HCT116 (cell line): ENCODE measurements around the gene CAT. TPM values are rescaled to one million over a fixed set of nuclear protein-coding genes. Genes with fewer than 3 reads are reported as not detected.

ENCODE experiments used
- ATAC-seq: fragments of 200-7000 bp; cut with Tn5 transposase; 2 replicates; pipeline ENCODE4 v1.9.1; 2020; ENCODE audit warnings: mild to moderate bottlenecking, moderate library complexity
- BruUV-seq: library from RNA; stranded (reverse); fragments of 400-500 nt; replicated peaks from 2 replicates; lab custom pipeline; 2021; lab: Mats Ljungman, UMichigan
- CTCF ChIA-PET: fragments of 300-600 bp; sonication (Branson Sonifier 250); formaldehyde crosslinking; loops from one replicate; lab custom pipeline; 2021; ENCODE audit warnings: antibody characterized with exemption; lab: Charles Lee
- POLR2A ChIA-PET: fragments of 300-600, 350-600 bp; sonication (Branson Sonifier 250); formaldehyde crosslinking; loops from one replicate; lab custom pipeline; 2021; ENCODE audit warnings: antibody characterized with exemption; lab: Charles Lee
- RAD21 ChIA-PET, 2 experiments: fragments of 300-600 bp; sonication (Branson Sonifier 250); formaldehyde crosslinking; loops; one replicate each; lab custom pipeline; 2023; ENCODE audit warnings: low total read pairs in 2 of 2; ENCODE audit not compliant: uncharacterized antibody in 2 of 2, unreplicated experiment in 2 of 2, low non-redundant PET in 1 of 2; lab: Charles Lee
- DNase-seq: peaks from one replicate; pipeline ENCODE4 v3.0.0-alpha.2; 2010; ENCODE audit warnings: low read depth, low spot score
- H2AFZ ChIP-seq: fragments of 200-600 bp; shearing (Covaris generic), sonication (generic); 2 replicates; pipeline ENCODE4 v1.6.1; 2017; ENCODE audit warnings: low read depth, mixed run types, mixed read lengths, antibody characterized with exemption, low read length; ENCODE audit not compliant: poor library complexity, severe bottlenecking
- H3K27ac ChIP-seq: 2 replicates; pipeline ENCODE4 v1.5.1; 2012; ENCODE audit warnings: low read depth, low read length
- H3K27me3 ChIP-seq: fragments of 200-600 bp; sonication (generic); 2 replicates; pipeline ENCODE4 v1.6.1; 2016; ENCODE audit warnings: mixed run types, low read length, mixed read lengths; ENCODE audit not compliant: insufficient read depth
- H3K36me3 ChIP-seq, 2 experiments: fragments of 200-500 bp in 1 of 2; fragments of 200-600 bp in 1 of 2; sonication (Bioruptor generic) in 1 of 2; sonication (generic) in 1 of 2; 2 replicates each; pipeline versions ENCODE4 v1.5.1 to v1.6.1; 2014 to 2016; ENCODE audit warnings: low read length in 2 of 2, inconsistent platforms in 1 of 2, mixed read lengths in 1 of 2, mixed run types in 1 of 2; ENCODE audit not compliant: insufficient read depth in 2 of 2, control insufficient read depth in 1 of 2
- H3K4me1 ChIP-seq, 2 experiments: fragments of 200-600 bp in 1 of 2; sonication (generic) in 1 of 2; 2 replicates each; pipeline versions ENCODE4 v1.5.1 to v1.6.1; 2012 to 2017; ENCODE audit warnings: low read length in 2 of 2, inconsistent platforms in 1 of 2, mild to moderate bottlenecking in 1 of 2, mixed read lengths in 1 of 2, mixed run types in 1 of 2, moderate library complexity in 1 of 2; ENCODE audit not compliant: insufficient read depth in 2 of 2, control insufficient read depth in 1 of 2
- H3K4me2 ChIP-seq: fragments of 200-600 bp; sonication (generic); 2 replicates; pipeline ENCODE4 v1.6.1; 2017; ENCODE audit warnings: mixed run types, low read length, mixed read lengths
- H3K4me3 ChIP-seq, 2 experiments: fragments of 200-600 bp in 1 of 2; sonication (generic) in 1 of 2; replicated peaks in 1 of 2; 2 replicates each; pipeline ENCODE4 v1.5.1; 2011 to 2016; ENCODE audit warnings: low read length in 2 of 2, control low read depth in 1 of 2, low read depth in 1 of 2, mild to moderate bottlenecking in 1 of 2, mixed read lengths in 1 of 2, mixed run types in 1 of 2
- H3K79me2 ChIP-seq: fragments of 200-600 bp; sonication (generic); 2 replicates; pipeline ENCODE4 v1.6.1; 2017; ENCODE audit warnings: mild to moderate bottlenecking, mixed run types, low read length, moderate library complexity, mixed read lengths; ENCODE audit not compliant: insufficient read depth
- H3K9ac ChIP-seq: fragments of 200-600 bp; sonication (generic); 2 replicates; pipeline ENCODE4 v1.6.1; 2016; ENCODE audit warnings: low read length, mixed read lengths
- H3K9me2 ChIP-seq: fragments of 200-600 bp; sonication (generic), shearing (Covaris generic); 2 replicates; pipeline ENCODE4 v1.6.1; 2017; ENCODE audit warnings: mixed run types, mild to moderate bottlenecking, moderate library complexity; ENCODE audit not compliant: insufficient read depth
- H3K9me3 ChIP-seq, 2 experiments: fragments of 200-500 bp in 1 of 2; fragments of 200-600 bp in 1 of 2; sonication (Bioruptor generic) in 1 of 2; sonication (generic) in 1 of 2; 2 replicates each; pipeline ENCODE4 v1.6.1; 2014 to 2017; ENCODE audit warnings: low read length in 2 of 2, mixed read lengths in 2 of 2, inconsistent platforms in 1 of 2, low read depth in 1 of 2, mild to moderate bottlenecking in 1 of 2, mixed run types in 1 of 2, moderate library complexity in 1 of 2; ENCODE audit not compliant: control insufficient read depth in 1 of 2, insufficient read depth in 1 of 2
- H4K20me1 ChIP-seq: fragments of 200-600 bp; sonication (generic), shearing (Covaris generic); 2 replicates; pipeline ENCODE4 v1.6.1; 2017; ENCODE audit warnings: mixed run types, mild to moderate bottlenecking, moderate library complexity; ENCODE audit not compliant: insufficient read depth
- CBX3 ChIP-seq: IDR thresholded peaks from 2 replicates; pipeline ENCODE4 v1.6.1; 2012; ENCODE audit warnings: low read depth
- CTCF ChIP-seq, 3 experiments: fragments of 200-600 bp in 1 of 3; sonication (generic) in 1 of 3; IDR thresholded peaks in 2 of 3; conservative IDR thresholded peaks in 1 of 3; 2 replicates each; pipeline ENCODE4 v1.5.1; 2012 to 2017; ENCODE audit warnings: low read depth in 2 of 3, low read length in 2 of 3, antibody characterized with exemption in 1 of 3, borderline replicate concordance in 1 of 3, control low read depth in 1 of 3, mild to moderate bottlenecking in 1 of 3, mixed read lengths in 1 of 3, mixed run types in 1 of 3, moderate library complexity in 1 of 3; ENCODE audit not compliant: insufficient read depth in 1 of 3
- EGR1 ChIP-seq: IDR thresholded peaks from 2 replicates; pipeline ENCODE4 v1.6.1; 2012; ENCODE audit warnings: low read depth
- EZH2 ChIP-seq: fragments of 200-600 bp; sonication (generic); IDR thresholded peaks from 2 replicates; pipeline ENCODE4 v1.6.1; 2017; ENCODE audit warnings: antibody characterized with exemption, mixed run types
- EZH2phosphoT487 ChIP-seq: fragments of 200-600 bp; IDR thresholded peaks from 2 replicates; pipeline ENCODE4 v1.6.1; 2018; ENCODE audit warnings: antibody characterized with exemption, borderline replicate concordance
- POLR2A ChIP-seq: IDR thresholded peaks from 2 replicates; pipeline ENCODE4 v1.7.0; 2011; ENCODE audit warnings: borderline replicate concordance; ENCODE audit not compliant: insufficient read depth, insufficient read length; ENCODE audit errors: extremely low read depth
- POLR2AphosphoS5 ChIP-seq: IDR thresholded peaks from 2 replicates; pipeline ENCODE4 v1.6.1; 2011; ENCODE audit warnings: mild to moderate bottlenecking, low read depth, low read length, moderate library complexity
- REST ChIP-seq: IDR thresholded peaks from 2 replicates; pipeline ENCODE4 v1.6.1; 2012; ENCODE audit warnings: low read depth
- SRF ChIP-seq: IDR thresholded peaks from 2 replicates; pipeline ENCODE4 v1.6.1; 2012; ENCODE audit warnings: low read depth
- ZFX ChIP-seq: fragments of 450-650 bp; IDR thresholded peaks from 2 replicates; pipeline ENCODE4 v1.6.1; 2017
- ZNF274 ChIP-seq: fragments of 200-500 bp; sonication (Bioruptor generic); IDR thresholded peaks from 2 replicates; pipeline ENCODE4 v1.6.1; 2014; ENCODE audit warnings: mild to moderate bottlenecking, low read depth, low read length, inconsistent platforms
- intact Hi-C: fragments of 100-400 bp; cut with micrococcal nuclease; formaldehyde crosslinking; loops from 2 replicates; pipeline ENCODE4 v1.10.0; 2022
- total RNA-seq: library from RNA; stranded (reverse); gene quantifications from one replicate; pipeline ENCODE4 v1.2.1, GENCODE V29; 2021; ENCODE audit not compliant: unreplicated experiment

Gene CAT
- total RNA-seq, 1 experiment from 2014 or later, result 50.9 TPM

- BruUV-seq, result no TSS peak
- no peaks in the 10 kb centered on the region for H3K9me2 ChIP-seq
- no peak for TF ChIP-seq POLR2AphosphoS5
- TF ChIP-seq SRF, result no peak
- TF ChIP-seq CTCF (IDR thresholded peaks at IDR 0.05 in 2 of 3, conservative IDR thresholded peaks at IDR 0.05 in 1 of 3; ENCODE audit: borderline replicate concordance in 1 of 3, insufficient read depth in 1 of 3, low read depth in 2 of 3, low read length in 2 of 3), result no peak
- TF ChIP-seq ZNF274, result no peak
- no peak for TF ChIP-seq EZH2phosphoT487
- no peak for TF ChIP-seq EZH2
- POLR2A ChIA-PET, result no interaction called here
- no peak overlapping the region for H2AFZ ChIP-seq
- H3K4me3 ChIP-seq, result no peak overlapping the region
- intact Hi-C loops, result no loop called here
- no peaks in the 10 kb centered on the region for H3K36me3 ChIP-seq
- H3K9ac ChIP-seq, result no peak overlapping the region
- ATAC-seq, result no peak
- H3K79me2 ChIP-seq, result no peaks in the 10 kb centered on the region
- no peak overlapping the region for H3K4me2 ChIP-seq
- no peaks in the 10 kb centered on the region for H3K4me1 ChIP-seq
- DNase-seq, result no peak
- peaks cover 3 to 4% of the 10 kb centered on the region in 2 experiments; a peak in 2 of 4 replicates for H3K9me3 ChIP-seq
- H4K20me1 ChIP-seq, result no peaks in the 10 kb centered on the region
- CTCF ChIA-PET, result no interaction called here
- no peak overlapping the region for H3K27ac ChIP-seq
- H3K27me3 ChIP-seq, result no peaks in the 10 kb centered on the region
- RAD21 ChIA-PET, result no interaction called here
Measured at GRCh38 chr11:34416766-34417165, 22.0 kb upstream of the CAT start.

- Histone ChIP-seq H3K4me2 (no peak overlapping the region), H3K9ac (no peak overlapping the region), H3K9me2 (no peaks in the 10 kb centered on the region), H3K9me3 (peaks cover 3 to 4% of the 10 kb centered on the region in 2 experiments; a peak in 2 of 4 replicates), H3K79me2 (no peaks in the 10 kb centered on the region), H2AFZ (no peak overlapping the region), H3K4me1 (no peaks in the 10 kb centered on the region), H3K36me3 (no peaks in the 10 kb centered on the region), H3K4me3 (no peak overlapping the region), H3K27me3 (no peaks in the 10 kb centered on the region), H3K27ac (no peak overlapping the region), H4K20me1 (no peaks in the 10 kb centered on the region)
- ChIA-PET POLR2A (no interaction called here), CTCF (no interaction called here), RAD21 (no interaction called here)
- no peak for ATAC-seq
- BruUV-seq, result no TSS peak
- no peak for DNase-seq
- intact Hi-C loops, result no loop called here
- TF ChIP-seq CTCF (IDR thresholded peaks at IDR 0.05 in 2 of 3, conservative IDR thresholded peaks at IDR 0.05 in 1 of 3; ENCODE audit: borderline replicate concordance in 1 of 3, insufficient read depth in 1 of 3, low read depth in 2 of 3, low read length in 2 of 3) (no peak), EGR1 (no peak), POLR2A (no peak), EZH2 (no peak), REST (no peak), CBX3 (no peak), ZFX (no peak)
Measured at GRCh38 chr11:34417202-34417601, 21.5 kb upstream of the CAT start.
